Right cardiac atrium (tissue), 5 donors: ENCODE data around the gene ZYX. TPM values are rescaled to one million over a fixed set of nuclear protein-coding genes. Genes with fewer than 3 reads are reported as not detected.

ENCODE experiments used
- ATAC-seq, 2 donors: fragments of 200-7000 bp; cut with Tn5 transposase; one replicate each; pipeline versions ENCODE4 v1.8.0 to v1.9.1; 2020; ENCODE audit warnings: moderate library complexity in 2 of 2, mild to moderate bottlenecking in 1 of 2
- DNase-seq, 3 donors: peaks; one replicate each; pipeline ENCODE4 v3.0.0-alpha.2; 2020
- H3K27ac ChIP-seq: one replicate; pipeline ENCODE4 v1.5.1; 2013; ENCODE audit warnings: mild to moderate bottlenecking, low read length, control low read depth, moderate library complexity
- H3K27me3 ChIP-seq: one replicate; pipeline ENCODE4 v1.6.1; 2013; ENCODE audit not compliant: control insufficient read depth, insufficient read depth
- H3K4me1 ChIP-seq: one replicate; pipeline ENCODE4 v1.6.1; 2013; ENCODE audit warnings: low read length; ENCODE audit not compliant: control insufficient read depth, insufficient read depth
- H3K4me3 ChIP-seq: one replicate; pipeline ENCODE4 v1.5.1; 2013; ENCODE audit warnings: low read length, control low read depth
- H3K9me3 ChIP-seq: one replicate; pipeline ENCODE4 v1.6.1; 2013; ENCODE audit warnings: low read length; ENCODE audit not compliant: control insufficient read depth
- WGBS: extraction: QIAGEN DNeasy Blood & Tissue Kit; methylation state at CpG from one replicate; pipeline ENCODE4 v1.1.7; 2013; 5-methylcytosine and 5-hydroxymethylcytosine counted together
- intact Hi-C, 4 donors: fragments of 100-400 bp; cut with DNase I; formaldehyde crosslinking; loops; one replicate each; pipeline versions ENCODE4 v1.11.0 to v1.14.0; 2022 to 2023
- polyA plus RNA-seq: library from polyadenylated mRNA; stranded (reverse); fragments of 200-250 nt; gene quantifications from one replicate; pipeline ENCODE4 v1.2.3, GENCODE V29; 2013
- total RNA-seq, 4 donors: library from RNA; stranded (reverse); fragmentation: NEBNext Ultra II Directional; extraction: Animal tissue kit (Norgen Biotek cat#: 25700); gene quantifications; one replicate each; pipeline ENCODE4 v1.2.1, GENCODE V29; 2021
- donor health status: healthy with polysubstance abuse.
- donor health status: DM: no; HTN: yes; CAD: no.
- donor health status: DM: no; HTN: no; CAD: no.
- donor health status: DM: no; HTN: yes; CAD: no; lungs with severe emphysema.
- donor health status: DM: yes; HTN: yes; CAD: no.

The ZYX gene
- total and polyA plus RNA-seq, 5 donors, result 74.7 to 127 (median 86.1) TPM

- no peak for DNase-seq
- Histone ChIP-seq H3K27me3 (no peaks in the 10 kb centered on the region), H3K4me1 (no peaks in the 10 kb centered on the region), H3K4me3 (no peak overlapping the region), H3K9me3 (no peaks in the 10 kb centered on the region), H3K27ac (no peak overlapping the region)
- WGBS, result 91% methylated on average over 2 of the region's 2 CpGs
- ATAC-seq, result no peak
- intact Hi-C loops, result no loop called here
Observed at GRCh38 chr7:143426479-143427142, 45.5 kb downstream of the ZYX start.

GRCh38 chr7:143429770-143430698 is 48.9 kb downstream of the ZYX start:
- DNase-seq (no peak), ATAC-seq (no peak)
- H3K4me1 ChIP-seq, result no peaks in the 10 kb centered on the region
- WGBS, result 77% methylated on average over 10 of the region's 10 CpGs
- H3K4me3 ChIP-seq, result no peak overlapping the region
- H3K27ac ChIP-seq, result no peak overlapping the region
- no peaks in the 10 kb centered on the region for H3K9me3 ChIP-seq
- no peaks in the 10 kb centered on the region for H3K27me3 ChIP-seq
- intact Hi-C loops, result no loop called here

GRCh38 chr7:143431109-143431508 is 50.0 kb downstream of the ZYX start:
- DNase-seq (no peak), ATAC-seq (no peak)
- Histone ChIP-seq H3K27me3 (no peaks in the 10 kb centered on the region), H3K27ac (no peak overlapping the region), H3K4me3 (no peak overlapping the region), H3K9me3 (no peaks in the 10 kb centered on the region), H3K4me1 (no peaks in the 10 kb centered on the region)
- WGBS, result 67% methylated on average over 2 of the region's 2 CpGs
- intact Hi-C loops, result no loop called here

GRCh38 chr7:143433759-143434158 is 52.6 kb downstream of the ZYX start:
- Histone ChIP-seq H3K27me3 (no peaks in the 10 kb centered on the region), H3K9me3 (no peaks in the 10 kb centered on the region), H3K4me3 (no peak overlapping the region), H3K27ac (no peak overlapping the region), H3K4me1 (no peaks in the 10 kb centered on the region)
- no peak for ATAC-seq
- WGBS, result 78% methylated on average over 4 of the region's 4 CpGs
- intact Hi-C loops, result no loop called here
- DNase-seq, result no peak

- intact Hi-C loops, result no loop called here
- WGBS, result 60% methylated on average over 9 of the region's 9 CpGs
- Histone ChIP-seq H3K27me3 (no peaks in the 10 kb centered on the region), H3K4me3 (no peak overlapping the region), H3K9me3 (no peaks in the 10 kb centered on the region), H3K4me1 (no peaks in the 10 kb centered on the region), H3K27ac (no peak overlapping the region)
- DNase-seq (peak; percentile 70 to 88 (median 80)), ATAC-seq (peak; percentile 49 to 75)
Observed at GRCh38 chr7:143434660-143435059, 53.5 kb downstream of the ZYX start.

- Histone ChIP-seq H3K4me3 (no peak overlapping the region), H3K27me3 (no peaks in the 10 kb centered on the region), H3K4me1 (no peaks in the 10 kb centered on the region), H3K27ac (no peak overlapping the region), H3K9me3 (no peaks in the 10 kb centered on the region)
- intact Hi-C loops, result no loop called here
- DNase-seq (no peak), ATAC-seq (no peak)
- WGBS, result 91% methylated on average over 2 of the region's 2 CpGs
Observed at GRCh38 chr7:143435266-143435665, 54.1 kb downstream of the ZYX start.

- no peak for ATAC-seq
Observed at GRCh38 chr7:143436325-143436946, 55.3 kb downstream of the ZYX start.

GRCh38 chr7:143437578-143437977 is 56.4 kb downstream of the ZYX start:
- Histone ChIP-seq H3K4me1 (no peaks in the 10 kb centered on the region), H3K27me3 (no peaks in the 10 kb centered on the region), H3K27ac (no peak overlapping the region), H3K9me3 (no peaks in the 10 kb centered on the region), H3K4me3 (no peak overlapping the region)
- DNase-seq, result no peak
- WGBS, result 71% methylated on average over 4 of the region's 4 CpGs
- ATAC-seq, result no peak
- intact Hi-C loops, result no loop called here

More at GRCh38 chr7:143436325-143436946, 55.3 kb downstream of the ZYX start:
- no peak overlapping the region for H3K27ac ChIP-seq
- H3K9me3 ChIP-seq, result no peaks in the 10 kb centered on the region
- 91% methylated on average over 3 of the region's 3 CpGs for WGBS
- H3K27me3 ChIP-seq, result no peaks in the 10 kb centered on the region
- H3K4me3 ChIP-seq, result no peak overlapping the region
- H3K4me1 ChIP-seq, result no peaks in the 10 kb centered on the region
- intact Hi-C loops, result no loop called here
- DNase-seq, result no peak

- ATAC-seq (no peak), DNase-seq (no peak)
- no peaks in the 10 kb centered on the region for H3K9me3 ChIP-seq
- WGBS, result 93% methylated on average over 2 of the region's 2 CpGs
- H3K4me1 ChIP-seq, result no peaks in the 10 kb centered on the region
- intact Hi-C loops, result no loop called here
- H3K27me3 ChIP-seq, result no peaks in the 10 kb centered on the region
- no peak overlapping the region for H3K4me3 ChIP-seq
- H3K27ac ChIP-seq, result no peak overlapping the region
Observed at GRCh38 chr7:143439866-143440265, 58.7 kb downstream of the ZYX start.
